ENCODE measurements around the gene ARHGAP32. TPM values are rescaled to one million over a fixed set of nuclear protein-coding genes. Genes with fewer than 3 reads are reported as not detected.

ARHGAP32 gene
- polyA plus RNA-seq, 1 donor from 2014 or later = 12.0 TPM

DNA sequence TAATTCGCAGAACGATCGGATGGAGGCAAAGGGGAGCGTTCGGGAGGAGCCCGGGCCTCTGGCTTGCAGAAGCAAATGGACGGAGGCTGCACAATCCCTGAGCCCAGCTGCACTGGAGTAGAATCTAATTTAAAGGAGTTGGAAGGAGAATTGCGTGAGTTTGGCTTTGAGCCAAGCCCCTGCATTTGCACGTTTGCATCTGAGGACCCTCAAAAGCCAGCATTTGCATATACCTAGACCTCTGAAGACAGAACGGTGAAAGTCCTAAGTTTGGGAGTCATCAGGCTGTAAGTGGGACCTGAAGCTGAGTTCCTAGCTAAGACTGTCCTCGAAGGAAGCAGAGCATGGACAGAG, 265.0 kb downstream of the ARHGAP32 start:
- Histone ChIP-seq H2AFZ (ENCODE audit: low read depth, low read length) (no peak overlapping the region), H3K4me3 (ENCODE audit: low read length) (no peak overlapping the region), H3K79me2 (replicated peaks; ENCODE audit: insufficient read depth, low read length) (no peaks in the 10 kb centered on the region), H3K27ac (ENCODE audit: low read length) (peak overlapping the region; percentile 76), H3K9me3 (ENCODE audit: low read length) (no peaks in the 10 kb centered on the region), H3K9me2 (ENCODE audit: insufficient read depth, low read length) (no peaks in the 10 kb centered on the region), H3K9ac (ENCODE audit: low read length) (peak overlapping the region; percentile 49), H3K36me3 (ENCODE audit: insufficient read depth, low read length) (no peaks in the 10 kb centered on the region), H3F3A (ENCODE audit: insufficient read depth, low read length, poor library complexity, severe bottlenecking) (peaks cover 7% of the 10 kb centered on the region), H4K20me1 (ENCODE audit: insufficient read depth) (no peaks in the 10 kb centered on the region), H3K27me3 (ENCODE audit: insufficient read depth, low read depth, low read length) (no peaks in the 10 kb centered on the region), H3K4me2 (ENCODE audit: low read length) (no peak overlapping the region)
- TF ChIP-seq, protein P1, sequence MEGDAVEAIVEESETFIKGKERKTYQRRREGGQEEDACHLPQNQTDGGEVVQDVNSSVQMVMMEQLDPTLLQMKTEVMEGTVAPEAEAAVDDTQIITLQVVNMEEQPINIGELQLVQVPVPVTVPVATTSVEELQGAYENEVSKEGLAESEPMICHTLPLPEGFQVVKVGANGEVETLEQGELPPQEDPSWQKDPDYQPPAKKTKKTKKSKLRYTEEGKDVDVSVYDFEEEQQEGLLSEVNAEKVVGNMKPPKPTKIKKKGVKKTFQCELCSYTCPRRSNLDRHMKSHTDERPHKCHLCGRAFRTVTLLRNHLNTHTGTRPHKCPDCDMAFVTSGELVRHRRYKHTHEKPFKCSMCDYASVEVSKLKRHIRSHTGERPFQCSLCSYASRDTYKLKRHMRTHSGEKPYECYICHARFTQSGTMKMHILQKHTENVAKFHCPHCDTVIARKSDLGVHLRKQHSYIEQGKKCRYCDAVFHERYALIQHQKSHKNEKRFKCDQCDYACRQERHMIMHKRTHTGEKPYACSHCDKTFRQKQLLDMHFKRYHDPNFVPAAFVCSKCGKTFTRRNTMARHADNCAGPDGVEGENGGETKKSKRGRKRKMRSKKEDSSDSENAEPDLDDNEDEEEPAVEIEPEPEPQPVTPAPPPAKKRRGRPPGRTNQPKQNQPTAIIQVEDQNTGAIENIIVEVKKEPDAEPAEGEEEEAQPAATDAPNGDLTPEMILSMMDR (IDR thresholded peaks at IDR 0.05; ENCODE audit: poor library complexity, severe bottlenecking) = no peak

DNA sequence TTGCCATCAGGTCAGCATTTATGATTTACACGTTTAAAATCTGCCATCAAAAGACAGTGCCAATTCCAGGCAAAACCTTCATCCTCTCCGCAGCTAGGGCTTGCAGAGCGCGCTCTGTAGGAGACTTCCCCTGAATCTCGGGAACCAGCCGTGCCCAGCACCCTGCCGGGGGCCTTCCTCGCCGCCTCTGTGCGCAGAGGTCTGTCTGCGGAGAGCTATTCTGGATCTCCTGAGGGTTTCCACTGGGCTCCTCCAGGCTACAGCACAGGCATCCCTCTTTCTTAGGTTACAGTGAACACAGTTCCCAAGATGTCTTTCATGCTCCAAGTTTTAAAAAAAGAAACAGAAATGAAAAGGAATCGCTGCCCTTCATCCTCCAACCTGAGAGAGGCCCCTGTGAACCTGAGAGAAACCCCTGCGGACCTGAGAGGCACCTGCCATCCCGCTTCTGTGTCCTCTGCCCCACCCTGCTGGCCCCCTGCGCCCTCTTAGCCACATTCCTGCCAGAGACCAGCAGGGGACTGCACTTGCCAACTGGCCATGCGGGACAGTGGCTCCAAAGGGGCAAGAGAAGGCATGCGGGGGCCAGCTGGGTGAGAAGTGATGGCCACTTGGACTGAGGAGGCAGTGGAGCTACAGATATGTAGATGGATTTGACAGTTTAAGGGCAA, 265.6 kb downstream of the ARHGAP32 start:
- no peak for TF ChIP-seq POLR2AphosphoS5 (IDR thresholded peaks at IDR 0.05)
- no peak for TF ChIP-seq RAD21 (conservative IDR thresholded peaks at IDR 0.05)
- TF ChIP-seq MXI1 (conservative IDR thresholded peaks at IDR 0.05; ENCODE audit: poor library complexity, severe bottlenecking) = no peak
- no peak for TF ChIP-seq EZH2 (IDR thresholded peaks at IDR 0.05; ENCODE audit: borderline replicate concordance, insufficient read depth, low read length, poor library complexity, severe bottlenecking)
- TF ChIP-seq EP300 (conservative IDR thresholded peaks at IDR 0.05; ENCODE audit: poor library complexity, severe bottlenecking) = no peak
- no peak for TF ChIP-seq TAF1 (IDR thresholded peaks at IDR 0.05; ENCODE audit: low read depth)
- no peak for TF ChIP-seq SMC3 (conservative IDR thresholded peaks at IDR 0.05; ENCODE audit: poor library complexity)
- no peak overlapping the region for H3K9ac ChIP-seq (ENCODE audit: low read length)
- H4K20me1 ChIP-seq (ENCODE audit: insufficient read depth) = no peaks in the 10 kb centered on the region
- no peaks in the 10 kb centered on the region for H3K9me2 ChIP-seq (ENCODE audit: insufficient read depth, low read length)
- peaks cover 7% of the 10 kb centered on the region for H3F3A ChIP-seq (ENCODE audit: insufficient read depth, low read length, poor library complexity, severe bottlenecking)
- no peaks in the 10 kb centered on the region for H3K79me2 ChIP-seq (replicated peaks; ENCODE audit: insufficient read depth, low read length)
- no peaks in the 10 kb centered on the region for H3K27me3 ChIP-seq (ENCODE audit: insufficient read depth, low read depth, low read length)
- H3K4me2 ChIP-seq (ENCODE audit: low read length) = no peak overlapping the region
- no peaks in the 10 kb centered on the region for H3K9me3 ChIP-seq (ENCODE audit: low read length)
- no peak overlapping the region for H2AFZ ChIP-seq (ENCODE audit: low read depth, low read length)
- H3K4me3 ChIP-seq (ENCODE audit: low read length) = no peak overlapping the region
- no peaks in the 10 kb centered on the region for H3K36me3 ChIP-seq (ENCODE audit: insufficient read depth, low read length)
- H3K27ac ChIP-seq (ENCODE audit: low read length) = peak overlapping the region; percentile 76

DNA sequence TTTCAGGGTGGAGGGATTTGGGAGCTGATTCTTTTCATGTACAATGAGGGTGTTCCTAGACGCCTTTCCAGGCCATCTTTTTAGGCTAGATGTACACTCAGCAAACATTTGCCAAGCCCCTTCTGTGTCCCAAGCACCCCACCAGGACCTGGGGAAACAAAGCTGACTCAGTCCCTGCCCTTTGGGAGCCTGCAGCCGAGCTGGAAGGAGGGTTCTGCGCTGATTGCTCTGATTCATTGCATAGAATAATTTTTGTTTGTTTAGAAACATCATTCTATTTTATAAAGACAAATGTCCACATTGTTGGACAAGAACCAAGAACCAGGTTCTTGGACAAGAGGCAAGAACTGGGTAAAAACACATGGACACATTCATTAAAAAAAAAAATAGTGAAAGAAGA, 266.1 kb downstream of the ARHGAP32 start:
- H2AFZ ChIP-seq (ENCODE audit: low read depth, low read length) = no peak overlapping the region
- H3K9me2 ChIP-seq (ENCODE audit: insufficient read depth, low read length) = no peaks in the 10 kb centered on the region
- H3K79me2 ChIP-seq (replicated peaks; ENCODE audit: insufficient read depth, low read length) = no peaks in the 10 kb centered on the region
- H3K27me3 ChIP-seq (ENCODE audit: insufficient read depth, low read depth, low read length) = no peaks in the 10 kb centered on the region
- H3F3A ChIP-seq (ENCODE audit: insufficient read depth, low read length, poor library complexity, severe bottlenecking) = peaks cover 7% of the 10 kb centered on the region
- peak overlapping the region; percentile 6 for H3K27ac ChIP-seq (ENCODE audit: low read length)
- no peaks in the 10 kb centered on the region for H4K20me1 ChIP-seq (ENCODE audit: insufficient read depth)
- no peak overlapping the region for H3K4me2 ChIP-seq (ENCODE audit: low read length)
- H3K4me3 ChIP-seq (ENCODE audit: low read length) = no peak overlapping the region
- no peaks in the 10 kb centered on the region for H3K36me3 ChIP-seq (ENCODE audit: insufficient read depth, low read length)
- no peak overlapping the region for H3K9ac ChIP-seq (ENCODE audit: low read length)
- H3K9me3 ChIP-seq (ENCODE audit: low read length) = no peaks in the 10 kb centered on the region
- TF ChIP-seq EP300 (conservative IDR thresholded peaks at IDR 0.05; ENCODE audit: poor library complexity, severe bottlenecking) = no peak
- TF ChIP-seq TAF1 (IDR thresholded peaks at IDR 0.05; ENCODE audit: low read depth) = no peak
- TF ChIP-seq, protein P2, sequence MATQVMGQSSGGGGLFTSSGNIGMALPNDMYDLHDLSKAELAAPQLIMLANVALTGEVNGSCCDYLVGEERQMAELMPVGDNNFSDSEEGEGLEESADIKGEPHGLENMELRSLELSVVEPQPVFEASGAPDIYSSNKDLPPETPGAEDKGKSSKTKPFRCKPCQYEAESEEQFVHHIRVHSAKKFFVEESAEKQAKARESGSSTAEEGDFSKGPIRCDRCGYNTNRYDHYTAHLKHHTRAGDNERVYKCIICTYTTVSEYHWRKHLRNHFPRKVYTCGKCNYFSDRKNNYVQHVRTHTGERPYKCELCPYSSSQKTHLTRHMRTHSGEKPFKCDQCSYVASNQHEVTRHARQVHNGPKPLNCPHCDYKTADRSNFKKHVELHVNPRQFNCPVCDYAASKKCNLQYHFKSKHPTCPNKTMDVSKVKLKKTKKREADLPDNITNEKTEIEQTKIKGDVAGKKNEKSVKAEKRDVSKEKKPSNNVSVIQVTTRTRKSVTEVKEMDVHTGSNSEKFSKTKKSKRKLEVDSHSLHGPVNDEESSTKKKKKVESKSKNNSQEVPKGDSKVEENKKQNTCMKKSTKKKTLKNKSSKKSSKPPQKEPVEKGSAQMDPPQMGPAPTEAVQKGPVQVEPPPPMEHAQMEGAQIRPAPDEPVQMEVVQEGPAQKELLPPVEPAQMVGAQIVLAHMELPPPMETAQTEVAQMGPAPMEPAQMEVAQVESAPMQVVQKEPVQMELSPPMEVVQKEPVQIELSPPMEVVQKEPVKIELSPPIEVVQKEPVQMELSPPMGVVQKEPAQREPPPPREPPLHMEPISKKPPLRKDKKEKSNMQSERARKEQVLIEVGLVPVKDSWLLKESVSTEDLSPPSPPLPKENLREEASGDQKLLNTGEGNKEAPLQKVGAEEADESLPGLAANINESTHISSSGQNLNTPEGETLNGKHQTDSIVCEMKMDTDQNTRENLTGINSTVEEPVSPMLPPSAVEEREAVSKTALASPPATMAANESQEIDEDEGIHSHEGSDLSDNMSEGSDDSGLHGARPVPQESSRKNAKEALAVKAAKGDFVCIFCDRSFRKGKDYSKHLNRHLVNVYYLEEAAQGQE (IDR thresholded peaks at IDR 0.05; ENCODE audit: borderline replicate concordance) = no peak
- TF ChIP-seq, protein P1 (IDR thresholded peaks at IDR 0.05; ENCODE audit: poor library complexity, severe bottlenecking) = no peak
- no peak for TF ChIP-seq RAD21 (conservative IDR thresholded peaks at IDR 0.05)
- no peak for TF ChIP-seq POLR2AphosphoS5 (IDR thresholded peaks at IDR 0.05)
- no peak for TF ChIP-seq EZH2 (IDR thresholded peaks at IDR 0.05; ENCODE audit: borderline replicate concordance, insufficient read depth, low read length, poor library complexity, severe bottlenecking)
- TF ChIP-seq SMC3 (conservative IDR thresholded peaks at IDR 0.05; ENCODE audit: poor library complexity) = no peak
- TF ChIP-seq MXI1 (conservative IDR thresholded peaks at IDR 0.05; ENCODE audit: poor library complexity, severe bottlenecking) = no peak
